Islet precursor cell (in vitro differentiated cells): ENCODE data around the gene SRM.
"Not testable (repeated sequence)": the region's sequence is repeated elsewhere in the genome, so short reads cannot be mapped to it uniquely, and the experiment has no call there.

Source experiments
- DNase-seq: peaks from one replicate; pipeline ENCODE4 v3.0.0-alpha.2; 2018

SRM gene

DNA sequence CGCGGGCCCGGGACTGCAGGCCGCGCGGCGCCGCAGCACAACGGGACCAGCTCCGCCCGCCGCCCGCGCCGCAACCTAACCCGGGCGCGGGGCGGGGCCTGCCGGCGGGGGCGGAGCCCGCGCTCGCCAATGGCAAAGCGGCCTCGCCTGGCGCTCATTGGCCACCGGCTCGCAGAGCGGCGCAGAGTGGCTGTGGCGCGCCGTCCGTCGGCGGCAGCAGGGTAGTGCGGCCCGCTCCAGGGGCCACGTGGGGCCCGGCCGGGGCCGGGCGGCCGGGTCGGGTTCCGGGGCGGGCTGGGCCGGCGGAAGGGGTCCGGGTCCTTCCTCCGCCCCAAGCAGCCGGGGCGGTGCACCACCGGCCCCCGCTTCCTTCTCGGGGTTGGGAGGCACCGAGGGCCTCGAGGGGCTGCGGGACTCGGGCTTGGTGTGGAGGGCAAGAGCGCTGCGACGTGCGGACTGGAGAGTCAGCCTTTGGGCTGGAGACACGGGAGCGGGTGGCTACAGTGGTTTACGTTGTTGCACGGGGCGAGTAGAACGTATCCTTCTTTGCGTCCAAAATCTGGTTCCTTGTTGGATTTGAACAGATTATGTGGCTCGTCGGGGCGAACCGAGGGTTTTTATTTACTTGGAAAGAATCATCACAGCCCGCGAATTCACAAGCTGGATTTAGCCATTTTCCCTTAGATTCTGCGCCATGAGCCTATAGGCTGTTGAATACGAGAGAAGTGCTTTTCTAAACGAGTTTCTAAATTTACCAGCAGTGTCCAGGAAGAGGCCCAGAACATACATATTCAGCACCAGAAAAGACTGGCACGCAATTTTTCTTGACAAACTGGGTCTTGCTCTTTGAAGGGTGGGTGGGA lies at the start of gene SRM:
SRM (minus strand) TSS at position 51 of the 863 bp plus-strand sequence. CDS start 75 bp downstream, outside the sequence.
- DNase-seq, result peak; percentile 95

DNA sequence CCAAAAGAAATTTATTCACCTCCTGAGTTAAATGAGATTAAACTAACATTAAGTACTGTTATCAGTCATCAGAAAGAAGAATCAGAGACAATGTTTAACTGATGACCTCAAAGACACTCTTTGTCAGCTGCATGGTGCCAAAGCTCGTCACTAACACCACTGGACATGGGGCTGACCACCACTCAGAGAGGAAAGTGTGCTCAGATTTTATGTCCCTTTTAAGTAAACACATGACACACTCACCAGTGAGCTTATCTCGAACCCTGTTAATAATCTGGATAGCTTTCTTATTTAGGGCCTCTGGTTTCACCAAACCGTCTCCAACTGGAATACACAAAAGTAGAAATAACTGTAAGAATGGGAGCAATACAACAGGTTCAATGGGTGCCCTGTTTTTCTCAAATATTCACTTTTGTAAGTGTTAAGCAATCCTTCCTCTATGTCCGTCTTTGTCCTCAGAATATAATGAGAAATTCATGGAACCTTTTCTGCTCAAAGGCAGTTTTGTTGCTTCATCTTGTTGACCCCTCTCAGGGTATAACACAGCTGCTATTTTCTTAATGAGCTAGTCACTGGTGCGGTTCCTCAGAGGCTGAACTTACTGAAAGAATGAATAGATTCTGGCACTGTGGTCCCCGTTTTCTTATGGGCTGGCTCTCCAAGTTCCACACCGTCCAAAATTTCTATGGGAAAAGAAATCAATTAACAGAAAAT lies 49.4 kb upstream of the SRM start:
- no peak for DNase-seq

DNA sequence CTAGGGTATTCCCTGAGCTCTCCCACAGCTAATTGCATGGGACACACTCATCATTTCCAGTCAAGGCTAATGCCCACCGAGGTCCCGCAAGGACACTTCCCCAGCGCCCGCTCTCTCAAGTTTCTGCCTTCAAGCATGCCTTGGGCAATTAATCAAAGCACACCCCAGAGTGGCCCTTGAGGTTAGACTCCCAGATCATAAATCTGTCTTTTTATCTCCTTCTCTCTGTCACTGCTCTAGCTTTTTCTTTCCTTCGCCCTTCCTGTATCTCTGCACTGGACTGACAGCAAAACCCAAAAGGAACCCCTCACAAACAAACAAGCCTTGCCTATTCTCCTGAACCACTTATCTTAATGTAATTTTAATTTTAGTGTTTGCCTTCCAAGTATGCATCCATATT lies 47.8 kb upstream of the SRM start:
- DNase-seq, result no peak

GRCh38 chr1:11105586-11105985 lies 45.8 kb upstream of the SRM start:
- no peak for DNase-seq

DNA sequence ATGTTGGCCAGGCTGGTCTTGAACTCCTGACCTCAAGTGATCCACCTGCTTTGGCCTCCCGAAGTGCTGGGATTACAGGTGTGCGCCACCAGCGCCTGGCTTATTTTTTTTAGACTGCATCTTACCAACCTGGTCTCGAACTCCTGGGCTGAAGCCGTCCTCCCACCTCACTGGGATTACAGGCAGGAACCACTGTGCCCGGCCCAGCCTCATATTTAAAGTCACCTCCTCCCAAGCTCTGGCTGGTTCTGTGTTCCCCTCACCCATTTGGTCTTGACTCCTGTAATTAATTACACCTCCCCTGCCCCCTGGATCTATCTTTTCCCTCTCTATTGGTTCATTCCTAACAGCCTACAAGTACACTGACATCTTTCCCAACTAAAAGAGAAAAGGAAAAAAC lies 41.5 kb upstream of the SRM start:
- no peak for DNase-seq

DNA sequence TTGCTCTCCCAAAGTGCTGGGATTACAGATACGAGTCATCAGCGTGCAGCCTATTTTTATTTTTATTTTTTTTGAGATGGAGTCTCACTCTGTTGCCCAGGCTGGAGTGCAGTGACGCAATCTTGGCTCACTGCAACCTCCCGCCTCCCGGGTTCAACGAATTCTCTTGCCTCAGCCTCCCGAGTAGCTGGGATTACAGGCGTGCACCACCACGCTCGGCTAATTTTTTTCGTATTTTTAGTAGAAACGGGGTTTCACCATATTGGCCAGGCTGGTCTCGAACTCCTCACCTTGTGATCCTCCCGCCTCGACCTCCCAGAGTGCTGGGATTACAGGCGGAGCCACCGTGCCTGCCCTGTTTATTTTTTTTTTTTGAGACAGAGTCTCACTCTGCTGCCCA lies 41.0 kb upstream of the SRM start:
- not testable (repeated sequence) for DNase-seq

DNA sequence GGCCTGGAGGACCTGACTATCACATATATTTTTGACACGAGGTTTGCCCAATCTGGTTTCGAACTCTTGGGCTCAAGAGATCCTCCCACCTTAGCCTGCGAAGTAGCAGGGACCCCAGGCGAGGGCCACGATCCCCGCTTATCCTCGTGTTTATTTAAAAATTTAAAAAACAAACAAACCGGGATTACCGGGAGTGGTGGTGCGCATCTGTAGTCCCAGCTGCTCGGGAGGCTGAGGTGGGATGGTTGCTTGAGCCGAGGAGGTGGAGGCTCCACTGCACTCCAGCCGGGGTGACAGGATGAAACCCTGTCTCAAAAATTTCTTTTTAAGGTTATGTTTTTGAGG lies 40.3 kb upstream of the SRM start:
- no peak for DNase-seq

DNA sequence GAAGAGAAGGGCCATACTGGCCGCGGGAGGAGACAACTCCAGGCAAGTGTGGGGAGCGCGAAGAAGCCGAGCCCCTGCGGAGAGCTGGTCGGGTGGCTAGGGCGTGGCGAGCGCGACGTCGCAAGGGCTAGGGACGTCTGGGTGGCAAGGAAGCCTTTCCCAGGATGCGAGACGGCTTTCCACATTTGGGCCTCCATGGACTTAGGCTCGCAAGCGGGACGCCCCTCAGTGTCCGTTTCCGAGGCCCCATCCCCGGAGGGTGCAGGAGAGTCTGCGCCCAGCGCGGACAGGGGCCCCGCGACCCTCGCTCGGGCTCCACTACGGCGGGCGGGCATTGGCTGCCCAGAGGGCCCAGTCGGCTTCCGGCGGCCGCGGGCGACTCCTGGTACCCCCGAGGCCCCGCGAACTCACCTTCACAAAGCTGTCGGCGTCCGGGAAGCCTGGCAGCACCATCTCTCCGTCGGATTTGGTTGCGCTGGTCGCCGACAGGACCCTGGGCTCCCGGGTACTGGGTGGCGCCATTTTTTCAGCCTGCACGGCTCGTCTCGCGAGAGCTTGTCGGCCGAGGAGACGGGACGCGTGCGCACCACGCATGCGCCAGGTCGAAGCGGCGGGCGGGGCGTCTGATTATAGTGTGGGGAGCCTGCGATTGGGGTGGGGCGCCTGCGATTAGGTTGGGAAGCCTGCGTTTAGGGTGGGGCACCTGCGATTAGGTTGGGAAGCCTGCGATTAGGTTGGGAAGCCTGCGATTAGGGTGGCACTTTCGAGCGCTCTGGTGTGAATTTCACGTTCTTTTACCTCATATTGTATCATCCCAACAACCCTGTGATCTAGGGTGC lies 39.7 kb upstream of the SRM start, which contains the start of gene EXOSC10:
EXOSC10 (minus strand) TSS at position 560 of the 839 bp plus-strand sequence; CDS start at position 522, 38 bp downstream.
- DNase-seq, result peak; percentile 94

DNA sequence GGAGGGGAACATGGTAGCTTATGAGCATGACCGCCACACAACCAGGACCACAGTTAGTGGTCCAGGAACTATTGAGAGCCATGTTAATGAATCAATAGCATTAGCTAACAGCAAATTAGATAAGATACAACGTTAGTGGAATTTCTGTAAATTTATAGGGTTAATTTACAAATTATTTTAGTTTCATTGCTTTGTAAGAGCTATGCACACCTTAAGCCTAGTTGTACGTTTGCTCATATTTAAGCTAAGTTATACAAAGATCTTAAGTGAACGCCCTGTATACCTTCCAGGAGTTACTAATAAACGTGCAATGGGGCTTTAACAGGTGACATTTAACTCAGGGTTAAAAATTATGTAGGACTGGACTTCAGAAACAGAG lies 39.1 kb upstream of the SRM start:
- no peak for DNase-seq

DNA sequence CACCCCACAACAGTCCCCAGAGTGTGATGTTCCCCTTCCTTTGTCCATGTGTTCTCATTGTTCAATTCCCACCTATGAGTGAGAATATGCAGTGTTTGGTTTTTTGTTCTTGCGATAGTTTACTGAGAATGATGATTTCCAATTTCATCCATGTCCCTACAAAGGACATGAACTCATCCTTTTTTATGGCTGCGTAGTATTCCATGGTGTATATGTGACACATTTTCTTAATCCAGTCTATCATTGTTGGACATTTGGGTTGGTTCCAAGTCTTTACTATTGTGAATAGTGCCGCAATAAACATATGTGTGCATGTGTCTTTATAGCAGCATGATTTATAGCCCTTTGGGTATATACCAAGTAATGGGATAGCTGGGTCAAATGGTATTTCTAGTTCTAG lies 24.0 kb upstream of the SRM start:
- not testable (repeated sequence) for DNase-seq

- no peak for DNase-seq
These were observed 21.1 kb upstream of the SRM start for GRCh38 chr1:11080931-11081330.

- DNase-seq, result no peak
These were observed 18.8 kb upstream of the SRM start for GRCh38 chr1:11078631-11079030.

DNA sequence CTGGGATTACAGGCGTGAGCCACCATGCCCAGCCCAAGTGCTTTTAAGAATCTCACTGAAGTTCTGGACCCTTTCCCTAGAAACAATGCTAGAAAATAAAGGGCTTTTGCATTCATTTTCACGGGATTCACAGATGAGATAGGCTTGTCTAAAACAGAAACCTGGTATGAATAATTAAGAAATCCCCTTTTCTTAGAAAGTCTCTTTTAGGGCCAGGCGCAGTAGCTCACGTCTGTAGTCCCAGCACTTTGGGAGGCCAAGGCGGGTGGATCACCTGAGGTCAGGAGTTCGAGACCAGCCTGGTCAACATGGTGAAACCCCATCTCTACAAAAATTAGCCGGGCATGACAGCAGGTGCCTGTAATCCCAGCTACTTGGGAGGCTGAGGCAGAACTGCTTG lies 13.6 kb upstream of the SRM start:
- not testable (repeated sequence) for DNase-seq

- no peak for DNase-seq
These were observed 12.5 kb upstream of the SRM start for GRCh38 chr1:11072216-11072917.

DNA sequence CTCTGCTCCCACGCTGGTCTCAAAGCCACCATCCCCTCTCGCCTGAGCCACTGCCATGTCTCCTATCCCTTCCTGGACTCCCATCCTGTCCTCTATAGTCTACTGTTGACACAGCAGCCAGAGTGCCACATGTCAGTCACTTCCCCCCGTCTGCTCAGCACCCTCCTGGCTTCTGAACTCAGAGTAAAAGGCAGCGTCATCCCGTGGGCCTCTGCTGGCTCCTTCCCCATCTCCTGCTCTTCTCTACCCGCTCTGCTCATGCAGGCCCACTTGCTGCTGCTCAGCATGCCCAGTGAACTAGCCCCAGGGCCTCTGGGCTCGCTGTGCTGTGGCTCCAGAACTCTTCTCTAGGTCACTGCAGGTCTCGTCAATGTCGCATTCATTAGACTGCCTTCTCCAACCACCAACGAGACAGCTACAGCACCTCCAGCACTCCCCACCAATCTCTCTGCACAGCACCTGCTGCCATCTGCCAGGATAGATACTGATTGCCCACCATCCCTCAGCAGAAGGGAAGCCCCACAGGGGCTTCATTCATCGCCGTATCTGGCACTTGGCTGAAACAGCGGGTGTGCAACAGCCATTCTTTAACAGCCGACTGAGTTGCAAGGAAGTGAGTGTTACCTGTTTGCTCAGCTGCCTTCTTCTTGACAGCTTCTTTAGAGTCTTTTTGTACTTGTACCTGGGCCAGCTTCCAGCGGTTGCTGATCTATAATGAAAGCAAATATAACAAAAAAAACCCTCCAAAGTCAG lies 11.8 kb upstream of the SRM start:
- DNase-seq, result no peak

DNA sequence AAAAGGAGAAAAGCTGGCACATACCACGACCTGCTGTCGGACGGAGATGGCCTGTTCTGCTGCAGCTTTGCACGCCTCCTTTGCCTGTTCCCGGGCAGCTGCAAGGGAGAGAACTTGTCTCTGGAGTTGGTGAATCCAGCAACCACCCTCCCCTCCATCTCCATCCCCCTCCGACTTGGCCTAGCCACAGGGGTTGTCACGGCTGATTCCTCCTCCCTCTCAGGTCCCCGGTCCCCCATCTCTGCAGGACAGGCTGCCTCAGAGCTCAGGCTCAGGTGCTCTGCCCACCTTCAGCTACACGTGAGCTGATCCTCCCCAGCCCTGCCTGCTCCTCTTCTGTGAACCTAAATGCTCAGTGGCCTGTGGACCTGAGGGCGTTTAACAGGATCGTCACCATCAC lies 11.1 kb upstream of the SRM start:
- DNase-seq, result no peak

DNA sequence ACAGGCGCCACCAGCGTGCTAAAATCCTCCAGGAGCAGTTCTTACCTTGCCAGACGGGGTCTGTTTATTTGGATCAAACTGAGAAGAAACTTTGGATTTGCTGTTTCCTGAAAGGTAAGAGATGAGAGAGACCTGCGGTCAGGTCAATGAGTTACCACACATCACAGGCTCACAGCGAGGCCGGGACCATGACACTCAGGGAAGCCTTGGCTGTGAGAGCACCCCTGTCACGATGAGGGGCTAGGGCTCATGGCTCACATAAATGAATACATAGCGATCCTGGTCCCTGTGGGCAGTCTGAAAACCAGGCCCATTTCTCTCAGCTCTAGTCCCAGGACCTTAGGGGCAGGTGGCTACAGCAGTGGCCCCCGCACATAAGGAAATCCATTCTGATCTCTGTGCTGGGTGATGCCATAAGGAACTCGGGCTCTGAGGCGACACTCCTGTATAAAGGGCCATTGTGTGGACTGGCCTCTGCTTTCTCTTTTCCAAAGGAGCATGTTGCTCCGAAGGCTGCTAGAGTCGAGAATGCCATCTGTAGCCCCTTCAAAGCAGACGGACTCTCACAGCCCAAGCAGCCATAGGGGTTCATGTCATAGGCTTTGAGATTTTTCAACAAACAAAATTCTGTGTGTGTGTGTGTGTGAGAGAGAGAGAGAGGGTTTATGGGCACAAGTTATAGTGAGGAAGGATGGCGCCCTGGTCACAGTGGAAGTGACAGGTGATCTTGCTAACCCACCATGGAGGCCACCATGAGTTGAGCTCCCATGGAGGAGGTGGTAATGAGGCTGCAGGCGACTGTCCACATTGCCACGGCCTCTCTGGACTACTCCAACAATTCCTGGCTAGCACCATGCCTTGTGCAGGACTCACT lies 9.0 kb upstream of the SRM start:
- DNase-seq, result no peak

- DNase-seq, result no peak
These were observed 8.1 kb upstream of the SRM start for GRCh38 chr1:11067716-11068599.

DNA sequence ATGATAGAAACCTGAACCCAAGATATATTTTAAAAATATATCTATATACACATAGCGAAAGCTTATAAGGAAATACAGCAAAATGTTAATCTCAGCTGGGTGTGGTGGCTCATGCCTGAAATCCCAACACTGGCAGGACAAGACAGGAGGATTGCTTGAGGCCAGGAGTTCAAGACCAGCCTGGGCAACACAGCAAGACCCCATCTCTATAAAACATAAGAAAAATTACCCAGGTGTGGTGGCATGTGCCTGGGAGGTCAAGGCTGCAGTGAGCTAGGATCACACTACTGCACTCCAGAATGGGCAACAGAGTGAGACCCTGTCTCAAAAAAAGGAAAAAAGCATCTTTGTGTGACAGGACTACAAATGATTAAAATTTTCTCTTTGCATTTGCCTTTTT lies 6.0 kb upstream of the SRM start:
- DNase-seq, result no peak

DNA sequence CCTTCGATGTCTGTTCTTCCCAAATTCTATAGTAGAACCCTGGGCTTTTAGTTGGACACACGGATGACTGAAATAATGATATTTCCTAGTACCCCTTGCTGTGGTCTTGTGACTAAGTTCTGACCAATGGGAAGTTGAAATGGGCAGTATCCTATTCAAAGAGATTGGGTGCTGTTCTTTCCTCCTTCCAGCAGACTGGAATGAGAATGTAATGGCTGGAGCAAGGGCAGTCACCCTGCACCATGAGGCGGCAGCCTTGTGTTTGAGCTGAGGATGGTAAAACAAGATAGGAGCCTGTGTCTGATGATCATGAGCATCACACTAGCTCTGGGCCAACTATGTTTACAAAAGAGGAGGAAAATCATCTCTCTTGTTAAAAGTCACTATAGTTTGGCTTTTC lies 5.1 kb upstream of the SRM start:
- no peak for DNase-seq
